Pancreas (tissue), 10 donors: ENCODE data around the gene APOL2. TPM values are rescaled to one million over a fixed set of nuclear protein-coding genes. Genes with fewer than 3 reads are reported as not detected.
"Not testable (repeated sequence)": the region's sequence is repeated elsewhere in the genome, so short reads cannot be mapped to it uniquely, and the experiment has no call there.

Source experiments
- ATAC-seq, 4 donors: fragments of 200-7000 bp; cut with Tn5 transposase; one replicate each; pipeline versions ENCODE4 v1.8.0 to v1.9.1; 2020; ENCODE audit warnings: mild to moderate bottlenecking in 4 of 4, moderate library complexity in 4 of 4
- DNase-seq, 6 donors: peaks; one replicate each; pipeline ENCODE4 v3.0.0-alpha.2; 2020
- FAIRE-seq: peaks from 2 replicates; lab custom pipeline; 2012; peaks lifted over from hg19 to GRCh38; lab: Jason Lieb, UNC
- H3K27ac ChIP-seq, 4 donors: fragments of 200-600 bp; sonication (generic); 1 replicate in 3 of 4; 2 replicates in 1 of 4; pipeline versions ENCODE4 v1.5.0 to v1.8.0; 2020
- H3K27me3 ChIP-seq, 4 donors: fragments of 200-600 bp; one replicate each; pipeline ENCODE4 v1.8.0; 2021
- H3K36me3 ChIP-seq, 3 donors: fragments of 200-600 bp; sonication (generic) in 1 of 3; one replicate each; pipeline versions ENCODE4 v1.5.0 to v1.8.0; 2020 to 2021
- H3K4me1 ChIP-seq, 3 donors: fragments of 200-600 bp; one replicate each; pipeline ENCODE4 v1.8.0; 2021
- H3K4me3 ChIP-seq, 4 donors: fragments of 200-600 bp; sonication (generic) in 2 of 4; one replicate each; pipeline versions ENCODE4 v1.5.0 to v1.8.0; 2020 to 2021
- H3K9me3 ChIP-seq, 4 donors: fragments of 200-600 bp; one replicate each; pipeline ENCODE4 v1.8.0; 2021
- CTCF ChIP-seq, 4 donors: fragments of 200-600 bp; sonication (generic) in 3 of 4; IDR thresholded peaks; one replicate each; pipeline versions ENCODE4 v1.5.0 to v1.8.0; 2021; ENCODE audit warnings: antibody characterized with exemption in 4 of 4
- WGBS, 2 donors: extraction: QIAGEN DNeasy Blood & Tissue Kit; methylation state at CpG; one replicate each; pipeline ENCODE4 v1.1.7; 2013; 5-methylcytosine and 5-hydroxymethylcytosine counted together
- intact Hi-C, 3 donors: fragments of 100-400 bp; cut with DNase I; formaldehyde crosslinking; loops; one replicate each; pipeline versions ENCODE4 v1.11.1 to v1.14.2; 2022
- polyA plus RNA-seq, 2 donors: library from polyadenylated mRNA; stranded (reverse); fragments of 200-250 nt; gene quantifications; one replicate each; pipeline ENCODE4 v1.2.3, GENCODE V29; 2013
- total RNA-seq, 6 donors: library from RNA; stranded (reverse); fragmentation: NEBNext Ultra II Directional in 4 of 6; extraction: Animal tissue kit (Norgen Biotek cat#: 25700) in 4 of 6; gene quantifications; one replicate each; pipeline versions ENCODE4 v1.2.1 to v1.2.4, GENCODE V29; 2021 to 2023
- donor health status: healthy with polysubstance abuse.
- donor health status: DM: no; HTN: no; CAD: no; lungs with moderate emphysema.
- donor health status: DM: no; HTN: no; CAD: no.
- donor health status: control.
- donor health status: control.
- donor health status: Bipolar disorder and iron deficiency.
- donor health status: DM: yes; HTN: yes; CAD: no.
- donor health status: DM: no; HTN: no; CAD: no.
- donor health status: DM: no; HTN: no; CAD: no.
- donor health status: DM: yes; HTN: yes; CAD: no.

APOL2 gene
- total and polyA plus RNA-seq, 8 donors = 6.3 to 23.4 (median 16.5) TPM

GRCh38 chr22:36267896-36268485, 28.7 kb upstream of the APOL2 start:
- no peak for ATAC-seq
- 83 to 86% methylated on average over 11 of the region's 11 CpGs for WGBS, 2 donors
- Histone ChIP-seq H3K27ac (no peak overlapping the region), H3K36me3 (no peaks in the 10 kb centered on the region), H3K4me3 (no peak overlapping the region), H3K4me1 (no peaks in the 10 kb centered on the region), H3K9me3 (no peaks in the 10 kb centered on the region), H3K27me3 (no peaks in the 10 kb centered on the region)
- DNase-seq = no peak
- intact Hi-C loops = no loop called here
- TF ChIP-seq CTCF (IDR thresholded peaks at IDR 0.05) = no peak
- no peak for FAIRE-seq

- no peaks in the 10 kb centered on the region for H3K27me3 ChIP-seq
- TF ChIP-seq CTCF (IDR thresholded peaks at IDR 0.05) = no peak
- no peak for FAIRE-seq
- no peaks in the 10 kb centered on the region for H3K9me3 ChIP-seq
- WGBS, 2 donors = 86 to 87% methylated on average over 4 of the region's 4 CpGs
- no peak overlapping the region for H3K27ac ChIP-seq
- ATAC-seq = no peak
- H3K4me1 ChIP-seq = no peaks in the 10 kb centered on the region
- H3K36me3 ChIP-seq = no peaks in the 10 kb centered on the region
- no peak overlapping the region for H3K4me3 ChIP-seq
- no peak for DNase-seq
- intact Hi-C loops = no loop called here
Measured at GRCh38 chr22:36267058-36267457, 27.7 kb upstream of the APOL2 start.

- ATAC-seq, H3K36me3 ChIP-seq, H3K27me3 ChIP-seq, DNase-seq, intact Hi-C loops, H3K27ac ChIP-seq, H3K4me1 ChIP-seq, H3K4me3 ChIP-seq, H3K9me3 ChIP-seq, FAIRE-seq: not testable (repeated sequence)
- WGBS, 2 donors = 71 to 85% methylated on average over 7 of the region's 7 CpGs
Measured at GRCh38 chr22:36263886-36264664, 24.7 kb upstream of the APOL2 start.

GRCh38 chr22:36263216-36263673, 23.9 kb upstream of the APOL2 start:
- H3K4me1 ChIP-seq, FAIRE-seq, H3K36me3 ChIP-seq, H3K27ac ChIP-seq, H3K9me3 ChIP-seq, H3K4me3 ChIP-seq, ATAC-seq, intact Hi-C loops, DNase-seq, H3K27me3 ChIP-seq: not testable (repeated sequence)
- 50 to 53% methylated on average over 5 of the region's 5 CpGs for WGBS, 2 donors

- ATAC-seq, H3K27ac ChIP-seq, DNase-seq, intact Hi-C loops, H3K27me3 ChIP-seq, FAIRE-seq, H3K4me1 ChIP-seq, H3K36me3 ChIP-seq, H3K9me3 ChIP-seq, H3K4me3 ChIP-seq: not testable (repeated sequence)
- 91 to 95% methylated on average over 3 of the region's 3 CpGs for WGBS, 2 donors
Measured at GRCh38 chr22:36262307-36262706, 23.0 kb upstream of the APOL2 start.

- ATAC-seq, H3K9me3 ChIP-seq, H3K4me1 ChIP-seq, H3K27me3 ChIP-seq, H3K36me3 ChIP-seq, H3K27ac ChIP-seq, H3K4me3 ChIP-seq, DNase-seq, intact Hi-C loops, FAIRE-seq: not testable (repeated sequence)
- WGBS, 2 donors = 60 to 63% methylated on average over 6 of the region's 6 CpGs
Measured at GRCh38 chr22:36261675-36262074, 22.3 kb upstream of the APOL2 start.
